GM19438 (cell line): ENCODE results near the gene PTGIS.

Experiments used
- ATAC-seq: cut with Tn5 transposase; IDR thresholded peaks from one replicate; pipeline ENCODE4 v1.9.1; 2021; ENCODE audit warnings: low read depth; ENCODE audit not compliant: unreplicated experiment

PTGIS gene

GRCh38 chr20:49507741-49508434, 60.0 kb downstream of the PTGIS start:
- no peak for ATAC-seq

GRCh38 chr20:49505518-49505917, 62.4 kb downstream of the PTGIS start:
- ATAC-seq, result no peak

GRCh38 chr20:49503176-49503575, 64.8 kb downstream of the PTGIS start:
- ATAC-seq, result no peak

- ATAC-seq, result no peak
Observed at GRCh38 chr20:49501917-49502316, 66.0 kb downstream of the PTGIS start.

GRCh38 chr20:49497398-49497669, 70.6 kb downstream of the PTGIS start:
- ATAC-seq, result no peak

- ATAC-seq, result no peak
Observed at GRCh38 chr20:49496553-49497397, 71.2 kb downstream of the PTGIS start.

GRCh38 chr20:49496043-49496442, 71.9 kb downstream of the PTGIS start:
- no peak for ATAC-seq

- ATAC-seq, result no peak
Observed at GRCh38 chr20:49490689-49491088, 77.2 kb downstream of the PTGIS start.

- no peak for ATAC-seq
Observed at GRCh38 chr20:49489688-49490087, 78.2 kb downstream of the PTGIS start.

GRCh38 chr20:49486064-49486463, 81.9 kb downstream of the PTGIS start:
- ATAC-seq, result no peak

- ATAC-seq, result no peak
Observed at GRCh38 chr20:49485563-49485962, 82.4 kb downstream of the PTGIS start.

- ATAC-seq, result no peak
Observed at GRCh38 chr20:49484180-49485140, 83.5 kb downstream of the PTGIS start.

GRCh38 chr20:49483696-49484123, 84.2 kb downstream of the PTGIS start:
- ATAC-seq, result no peak

- no peak for ATAC-seq
Observed at GRCh38 chr20:49483018-49483695, 84.8 kb downstream of the PTGIS start.

- ATAC-seq, result no peak
Observed at GRCh38 chr20:49482621-49483017, 85.3 kb downstream of the PTGIS start, which contains the start of gene KCNB1. Gene KCNB1 (minus strand): TSS chr20:49482668. CDS start chr20:49482480, 188 bp downstream.

- ATAC-seq, result no peak
Observed at GRCh38 chr20:49482173-49482572, 85.8 kb downstream of the PTGIS start.

GRCh38 chr20:49481116-49481515, 86.8 kb downstream of the PTGIS start:
- no peak for ATAC-seq

GRCh38 chr20:49480236-49480635, 87.7 kb downstream of the PTGIS start:
- no peak for ATAC-seq

- no peak for ATAC-seq
Observed at GRCh38 chr20:49479785-49480184, 88.2 kb downstream of the PTGIS start.
